OCI-M2 (cell line): ENCODE results near the gene MFSD12.

Source experiments
- DNase-seq: peaks from one replicate; lab custom pipeline; 2025; ENCODE audit not compliant: unreplicated experiment; lab: John Stamatoyannopoulos, UW

Gene MFSD12

DNA sequence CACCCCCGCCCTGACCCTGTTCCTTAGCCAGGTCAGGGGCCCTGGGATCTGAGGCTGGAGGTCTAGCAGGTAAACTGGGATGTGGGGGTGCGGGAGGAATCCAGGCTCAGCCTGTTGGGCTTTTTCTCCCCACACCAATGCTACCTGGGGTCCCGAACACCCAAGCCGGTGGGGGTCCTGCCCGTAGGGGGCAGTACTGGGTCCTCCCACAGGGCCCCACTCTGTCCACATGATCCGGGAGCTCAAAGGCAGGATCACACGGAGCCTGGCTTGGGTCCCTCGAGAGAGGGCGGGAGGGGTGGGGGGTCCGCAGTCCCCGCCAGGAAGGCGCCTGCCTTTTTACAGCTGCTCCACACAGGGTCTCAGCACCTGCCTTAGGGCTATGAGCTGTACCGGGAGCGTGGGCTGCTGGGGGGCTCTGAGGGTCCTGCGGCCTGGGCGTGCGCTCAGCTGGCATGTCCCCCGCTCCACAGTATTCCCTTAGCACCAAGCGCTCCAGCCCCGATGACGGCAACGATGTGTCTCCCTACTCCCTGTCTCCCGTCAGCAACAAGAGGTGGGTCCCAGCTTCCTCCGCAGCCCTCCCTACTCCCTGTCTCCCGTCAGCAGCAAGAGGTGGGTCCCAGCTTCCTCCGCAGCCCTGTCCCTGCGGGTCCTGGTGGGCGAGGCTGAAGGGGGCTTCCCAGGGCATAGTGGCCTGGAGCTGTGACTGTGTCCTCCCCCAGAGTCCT is 30.7 kb downstream of the MFSD12 start:
- no peak for DNase-seq

DNA sequence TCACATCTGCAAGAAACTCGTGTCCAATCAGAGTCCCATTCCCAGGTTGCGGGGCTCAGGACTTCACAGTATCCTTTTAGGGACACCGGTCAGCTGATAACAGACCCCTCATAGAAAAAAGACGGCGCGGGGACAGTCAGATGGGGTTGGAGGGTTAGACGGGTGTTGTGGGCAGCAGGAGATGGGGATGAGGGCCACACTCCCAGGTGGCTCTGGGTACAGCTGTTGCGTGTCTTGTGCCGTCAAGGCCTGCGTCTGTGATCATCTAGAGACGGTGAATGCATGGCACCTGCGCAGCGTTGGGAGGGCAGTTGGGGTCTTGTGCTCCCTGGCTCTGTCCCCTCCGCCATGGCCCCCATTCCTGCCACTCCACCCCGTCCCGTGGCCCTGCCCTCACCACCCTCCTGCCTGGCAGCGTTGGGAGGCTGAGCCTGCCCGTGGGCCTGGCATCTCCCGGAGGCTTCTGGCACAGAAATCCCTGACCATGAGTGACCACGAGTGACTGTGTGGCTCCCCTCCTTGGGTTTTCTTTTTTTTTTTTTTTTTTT is 32.4 kb downstream of the MFSD12 start:
- no peak for DNase-seq

DNA sequence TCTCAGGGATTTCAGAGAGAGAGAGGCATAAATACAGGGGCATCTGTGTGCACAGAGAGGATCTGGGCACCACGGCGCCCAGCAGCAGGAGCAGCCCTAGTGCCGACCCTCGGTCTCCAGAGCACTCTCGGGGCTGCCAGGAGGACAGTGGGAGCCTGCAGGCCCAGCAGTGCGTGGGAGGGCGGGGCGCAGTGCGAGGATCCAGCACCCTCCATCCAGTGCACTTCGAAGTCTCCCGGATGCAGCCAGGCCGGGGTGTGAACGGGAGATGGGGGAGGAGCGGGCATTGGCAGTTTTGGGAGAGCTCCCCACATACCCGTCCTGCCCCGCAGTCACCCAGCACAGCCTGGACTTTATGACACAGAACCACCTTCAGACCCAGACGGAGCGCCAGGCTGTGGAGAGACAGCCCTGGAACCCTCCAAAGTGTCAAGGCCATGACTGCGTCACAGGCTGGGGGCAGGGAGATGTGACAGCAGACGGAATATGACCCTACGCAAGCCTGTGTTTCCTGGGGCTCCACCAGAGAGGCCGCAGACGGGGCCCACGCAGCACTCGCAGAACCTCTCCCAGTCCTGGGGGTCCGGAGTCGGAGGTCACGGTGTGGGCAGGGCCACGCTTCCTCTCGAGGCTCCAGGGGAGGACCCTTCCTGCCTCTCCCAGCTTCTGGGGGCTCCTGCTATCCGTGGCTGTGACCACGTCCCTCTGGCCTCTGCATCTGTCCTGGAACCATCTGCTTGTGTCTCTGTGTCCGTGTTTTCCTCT is 33.1 kb downstream of the MFSD12 start:
- no peak for DNase-seq

DNA sequence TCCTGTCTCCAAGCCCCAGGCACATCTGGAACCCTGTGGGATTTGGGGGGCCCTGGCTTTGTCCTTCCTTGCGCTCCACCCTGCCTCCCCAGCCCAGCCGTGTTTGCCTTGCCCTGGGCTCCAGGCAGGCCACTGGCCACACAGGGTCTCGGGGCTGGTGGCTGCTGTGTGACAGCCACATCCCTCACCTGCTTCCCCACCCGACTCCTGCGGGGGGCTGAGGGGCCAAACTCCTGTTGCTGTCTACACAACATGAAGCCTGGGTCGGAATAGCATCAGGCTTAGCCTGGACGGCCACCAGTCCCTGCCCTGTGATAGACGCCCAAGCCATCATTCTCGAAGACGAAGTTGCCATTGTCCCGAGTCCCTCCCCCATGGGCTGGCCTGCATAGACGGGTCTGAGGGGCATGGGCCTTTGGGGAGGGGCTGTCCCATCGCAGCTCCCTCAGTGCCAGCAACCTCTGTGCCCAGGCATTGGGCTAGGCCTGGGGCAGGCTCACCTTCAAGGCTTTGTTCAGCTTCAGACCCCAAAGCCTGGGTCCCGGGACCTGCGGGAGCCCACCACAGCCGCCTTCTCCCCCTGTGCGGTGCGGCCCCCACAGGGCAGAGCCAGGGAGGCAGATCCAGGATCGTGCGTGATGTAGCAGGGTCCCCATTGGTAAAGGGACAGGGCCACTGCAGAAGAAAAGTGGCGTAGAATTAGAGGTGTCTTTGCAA is 33.9 kb downstream of the MFSD12 start:
- no peak for DNase-seq

DNA sequence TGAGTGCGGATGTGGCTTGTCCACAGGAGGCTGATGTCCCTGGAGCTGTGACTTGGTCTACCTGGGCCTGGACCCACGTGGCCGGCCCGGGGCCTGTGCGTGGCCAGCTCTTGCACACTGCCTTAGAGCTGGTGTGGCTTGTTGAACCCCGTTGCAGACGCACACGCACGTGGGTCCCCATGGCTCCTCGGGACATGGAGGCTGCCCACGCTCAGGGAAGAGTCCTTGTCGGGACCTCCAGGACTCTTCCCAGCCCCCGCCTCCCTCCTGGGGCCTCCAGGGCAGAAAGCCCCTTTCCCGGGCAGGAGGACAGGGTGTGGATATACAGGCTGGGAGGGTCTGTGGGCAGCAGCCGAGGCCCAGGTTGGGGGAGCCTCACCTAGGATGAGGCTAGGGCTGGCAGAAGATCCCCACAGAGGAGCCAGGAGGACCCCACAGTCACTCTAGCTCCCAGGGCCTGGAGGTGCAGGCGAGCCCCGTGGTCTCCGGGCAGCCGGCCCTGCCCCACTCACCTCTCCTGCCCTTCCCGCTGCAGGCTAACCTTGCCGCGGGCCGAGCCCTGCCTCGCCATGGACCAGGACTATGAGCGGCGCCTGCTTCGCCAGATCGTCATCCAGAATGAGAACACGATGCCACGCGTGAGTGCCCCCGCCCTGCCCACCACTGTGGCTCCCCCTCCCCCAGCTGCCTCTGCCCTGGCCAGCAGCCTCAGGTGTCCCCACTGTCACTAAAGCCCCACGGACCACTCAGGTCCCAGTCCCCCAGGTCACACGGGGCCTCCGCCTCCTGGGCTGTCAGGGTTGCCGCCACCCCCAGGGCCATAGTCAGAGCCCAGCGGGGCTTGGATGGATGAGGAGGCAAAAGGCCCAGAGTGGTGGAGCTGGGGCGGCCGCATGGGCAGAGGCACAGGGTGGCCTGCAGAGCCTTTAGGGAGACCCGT is 34.7 kb downstream of the MFSD12 start:
- no peak for DNase-seq

DNA sequence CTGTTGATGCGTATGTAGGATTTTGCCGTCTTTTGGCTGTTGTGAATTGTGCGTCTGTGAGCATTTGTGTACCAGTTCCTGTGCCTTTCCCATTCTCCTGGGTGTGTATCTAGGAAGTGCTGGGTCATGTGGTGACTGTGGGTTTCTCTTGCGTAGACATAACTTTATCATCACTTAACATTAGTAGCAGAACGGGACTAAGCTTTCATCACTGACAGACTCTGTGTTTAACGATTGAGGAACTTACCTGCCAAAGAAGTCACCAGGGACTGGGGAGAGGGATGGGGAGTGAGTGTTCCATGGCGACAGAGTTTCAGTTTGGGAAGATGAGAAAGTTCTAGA is 36.3 kb downstream of the MFSD12 start:
- no peak for DNase-seq

DNA sequence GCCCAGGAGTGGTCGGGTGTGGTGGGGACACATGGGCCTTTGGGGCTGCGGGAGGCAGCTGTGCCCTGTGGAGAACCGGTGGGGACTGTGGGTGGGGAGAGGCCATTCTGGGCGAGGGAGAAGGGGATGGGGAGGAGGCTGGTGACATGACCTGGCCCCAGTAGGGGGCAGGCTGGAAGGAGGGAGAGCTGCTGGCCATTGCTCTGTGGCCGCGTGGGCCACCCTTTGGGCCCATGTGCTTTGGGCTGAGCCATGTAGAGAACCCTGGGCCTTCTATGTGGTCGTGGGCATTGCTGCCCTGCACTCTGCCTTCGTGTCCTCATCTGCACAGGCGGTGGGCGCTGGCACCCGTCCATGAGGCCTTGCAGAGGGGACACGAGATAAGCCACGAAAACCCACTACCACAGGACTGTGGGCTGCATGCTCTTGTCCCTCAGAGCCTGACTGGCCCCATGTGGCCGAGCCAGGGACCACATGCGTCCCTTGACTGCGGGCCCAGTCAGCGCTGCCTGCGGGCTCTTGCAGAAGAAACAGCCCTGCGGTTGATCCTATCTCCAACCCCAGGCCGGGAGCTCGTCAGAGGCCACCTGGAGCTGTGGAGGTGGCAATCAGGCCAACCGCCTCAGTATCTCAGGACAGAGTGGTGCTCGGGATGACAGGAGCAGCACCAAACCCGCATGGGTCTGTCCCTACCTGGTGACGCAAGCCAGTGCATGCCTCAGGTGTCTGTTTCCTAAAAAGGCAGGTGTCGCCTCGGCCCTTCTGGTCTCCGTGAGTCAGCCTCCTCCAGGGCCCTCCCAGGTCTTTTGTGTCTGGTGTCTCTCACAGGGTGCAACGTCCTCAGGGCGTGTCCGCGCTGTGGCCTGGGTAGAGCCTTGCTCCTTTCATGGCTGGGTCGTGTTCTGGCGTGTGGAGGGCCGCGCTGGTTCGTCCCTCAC is 37.0 kb downstream of the MFSD12 start:
- no peak for DNase-seq

DNA sequence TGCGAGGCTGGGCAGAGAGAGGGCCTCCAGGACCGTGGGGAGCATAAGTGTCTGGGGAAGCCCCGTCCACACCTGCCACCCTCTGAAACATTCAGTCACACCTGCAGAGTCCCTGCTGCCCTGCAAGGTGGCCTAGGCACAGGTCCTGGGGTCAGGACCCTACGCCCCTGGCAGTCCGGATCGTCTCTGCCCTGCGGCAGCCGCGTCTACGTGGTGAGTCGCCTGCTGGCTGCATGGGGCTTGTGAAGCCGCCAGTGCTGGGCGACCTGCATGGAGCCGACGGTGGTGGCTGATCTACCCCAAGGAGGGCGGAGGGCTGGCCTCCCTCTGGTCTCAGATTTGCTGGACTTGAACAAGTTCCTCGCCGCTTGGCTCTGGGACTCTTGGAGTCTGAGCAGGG is 38.3 kb downstream of the MFSD12 start:
- no peak for DNase-seq

DNA sequence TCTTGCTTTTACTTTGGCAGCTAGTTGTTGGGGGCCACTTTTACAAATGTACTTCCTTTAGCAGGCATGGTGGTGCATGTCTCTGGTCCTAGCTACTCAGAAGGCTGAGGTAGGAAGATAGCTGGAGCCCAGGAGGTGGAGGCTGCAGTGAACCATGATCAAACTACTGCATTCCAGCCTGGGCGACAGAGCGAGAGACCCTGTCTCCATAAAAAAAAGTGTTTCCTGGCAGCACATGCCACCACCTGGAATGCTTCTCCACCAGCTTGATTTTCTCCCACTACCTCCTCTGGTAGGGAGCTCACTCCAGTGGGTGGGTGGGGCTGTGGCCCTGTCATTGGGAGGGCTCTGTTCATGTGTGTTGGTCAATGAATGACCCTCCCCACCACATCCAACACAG is 38.7 kb downstream of the MFSD12 start:
- DNase-seq = no peak

DNA sequence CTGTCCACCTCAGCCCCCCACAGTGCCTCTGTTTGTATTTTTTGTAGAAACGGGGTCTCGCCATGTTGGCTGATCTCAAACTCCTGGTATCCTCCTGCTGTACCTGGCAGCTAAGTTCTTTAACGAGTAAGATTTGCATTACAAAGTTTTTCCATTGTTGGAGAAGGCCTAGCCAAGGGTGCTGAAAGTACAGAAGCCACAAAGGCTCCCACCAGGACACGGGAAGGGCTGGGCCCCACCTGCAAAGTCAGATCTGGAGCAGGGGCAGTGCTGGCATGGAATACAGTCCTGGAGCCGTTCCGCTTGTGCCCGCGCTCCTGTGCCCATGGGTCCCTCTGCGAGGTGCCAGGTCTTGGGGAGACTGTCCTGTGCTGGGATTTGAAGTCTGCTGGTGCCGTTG is 39.1 kb downstream of the MFSD12 start:
- DNase-seq = no peak

DNA sequence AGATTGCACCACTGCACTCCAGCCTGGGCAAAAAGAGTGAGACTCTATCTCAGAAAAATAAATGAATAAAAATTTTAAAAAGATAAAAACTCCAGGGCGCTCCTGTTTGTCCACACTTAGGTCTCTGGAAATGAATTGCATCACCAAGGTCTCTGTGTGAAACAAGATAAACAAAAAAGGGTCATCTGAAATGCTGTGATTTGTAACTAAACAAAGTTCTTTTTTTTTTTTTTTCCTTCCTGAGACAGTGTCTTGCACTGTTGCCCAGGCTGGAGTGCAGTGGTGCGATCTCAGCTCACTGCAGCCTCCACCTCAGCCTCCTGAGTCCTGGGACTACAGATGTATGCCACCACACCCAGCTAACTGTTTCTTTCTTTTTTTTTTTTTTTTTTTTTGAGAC is 39.7 kb downstream of the MFSD12 start:
- no peak for DNase-seq

DNA sequence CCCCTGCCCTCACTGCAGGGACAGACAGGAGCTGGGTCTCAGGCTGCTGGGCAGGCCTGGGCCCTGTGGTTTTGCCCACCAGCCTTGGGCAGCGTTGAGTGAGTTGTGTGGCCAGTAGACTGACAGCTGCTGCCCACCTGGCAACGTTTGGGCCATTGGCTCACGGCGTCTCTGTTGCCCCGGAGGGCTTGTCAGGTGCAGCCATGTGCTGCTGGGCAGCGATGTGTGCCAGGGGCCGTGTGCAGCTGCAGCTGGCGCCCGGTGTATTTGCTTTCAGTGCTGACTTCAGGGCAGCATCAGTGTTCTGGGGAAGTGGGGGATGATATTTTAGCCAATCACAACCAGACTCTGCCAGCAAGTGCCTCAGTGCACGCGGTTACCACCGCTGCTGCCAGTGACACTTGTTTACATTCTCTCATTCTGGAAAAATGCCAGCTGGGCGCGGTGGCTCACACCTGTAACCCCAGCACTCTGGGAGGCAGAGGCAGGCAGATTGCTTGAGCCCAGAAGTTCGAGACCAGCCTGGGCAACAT is 40.6 kb downstream of the MFSD12 start:
- no peak for DNase-seq

DNA sequence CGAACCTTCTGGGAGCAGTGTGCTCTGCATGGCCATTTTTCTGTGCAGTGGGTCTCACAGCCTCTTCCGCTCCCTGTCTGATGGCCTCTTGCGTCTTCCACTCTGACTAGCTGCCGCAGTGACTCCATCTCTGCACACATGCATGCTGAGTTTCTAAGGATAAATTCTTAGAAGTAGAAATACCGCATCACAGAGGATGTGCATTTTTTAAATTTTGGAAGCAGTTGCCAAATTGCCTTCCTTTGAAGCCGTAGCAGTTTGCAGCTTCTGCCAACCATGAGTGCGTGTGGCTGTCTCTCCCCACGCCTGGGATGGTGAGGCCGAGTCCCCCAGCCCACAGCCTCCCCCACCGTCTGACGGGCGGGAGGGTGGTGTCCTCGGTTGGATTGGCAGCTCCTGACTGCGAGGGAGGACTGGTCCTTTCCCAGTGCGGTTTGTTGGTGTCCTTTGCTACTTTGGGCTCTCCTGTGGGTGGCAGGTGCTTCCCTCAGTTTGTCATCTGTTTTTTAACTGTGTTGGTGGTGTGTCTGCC is 41.4 kb downstream of the MFSD12 start:
- DNase-seq = no peak

DNA sequence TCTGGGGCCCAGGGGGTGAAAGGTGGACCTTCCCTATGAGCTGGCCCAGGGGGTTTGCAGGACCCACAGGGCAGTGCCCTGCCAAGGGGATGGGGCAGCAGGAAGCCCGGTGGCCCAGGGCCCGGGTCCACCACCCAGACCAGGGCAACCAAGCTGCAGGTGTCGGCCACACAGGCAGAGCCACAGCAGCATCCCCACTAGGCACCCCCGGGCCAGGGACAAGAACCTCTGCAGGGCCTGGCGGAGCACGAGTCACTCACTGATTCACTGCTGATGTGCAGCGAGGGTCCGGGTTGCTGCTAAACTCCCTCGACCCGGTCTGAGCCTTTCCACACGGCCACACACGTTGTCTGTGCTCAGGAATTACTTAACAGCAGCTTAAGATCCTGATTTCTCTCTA is 42.5 kb downstream of the MFSD12 start:
- no peak for DNase-seq

DNA sequence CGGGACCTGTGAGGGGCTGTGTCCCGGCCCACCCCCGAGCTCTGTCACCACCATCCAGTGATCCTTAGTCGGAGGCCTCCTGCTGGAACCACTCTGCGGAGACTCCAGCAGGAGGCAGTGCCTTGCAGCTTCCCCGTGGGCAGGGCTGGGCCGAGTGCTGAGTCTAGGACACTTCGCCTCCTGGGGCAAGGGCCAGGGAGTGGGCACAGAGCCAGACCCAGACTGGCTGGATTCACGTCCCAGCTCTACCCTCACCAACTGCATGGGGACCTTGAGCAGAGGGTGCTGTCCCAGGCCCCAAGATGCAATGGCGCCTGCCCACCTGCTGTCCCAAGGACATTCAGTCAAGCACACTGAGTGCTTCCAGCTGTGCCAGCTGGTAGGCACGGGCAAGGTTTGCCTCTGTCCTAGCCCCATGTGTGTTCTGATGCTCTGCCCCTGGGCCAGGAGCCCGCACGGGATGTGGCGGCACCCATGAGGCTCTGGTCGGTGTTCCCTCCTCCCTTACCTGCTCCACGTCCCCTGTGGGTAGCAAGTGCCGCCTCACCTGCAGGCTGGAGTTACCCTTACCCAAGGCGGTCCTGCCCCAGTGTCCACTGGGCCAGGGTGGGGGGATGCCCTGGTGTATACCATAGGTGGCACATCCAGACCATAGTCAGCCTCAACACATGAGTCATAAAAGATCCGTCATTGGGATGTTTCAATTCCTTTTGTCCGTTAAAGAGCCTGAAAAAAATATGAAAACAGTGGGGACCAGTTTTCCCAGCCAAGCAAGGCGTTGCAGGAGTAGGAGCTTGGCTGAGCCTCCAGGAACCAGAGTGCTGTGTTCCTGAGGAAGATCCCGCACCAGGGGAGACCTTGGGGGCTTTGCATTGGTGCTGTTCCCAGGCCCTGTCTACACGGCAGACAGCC is 43.9 kb downstream of the MFSD12 start:
- no peak for DNase-seq

DNA sequence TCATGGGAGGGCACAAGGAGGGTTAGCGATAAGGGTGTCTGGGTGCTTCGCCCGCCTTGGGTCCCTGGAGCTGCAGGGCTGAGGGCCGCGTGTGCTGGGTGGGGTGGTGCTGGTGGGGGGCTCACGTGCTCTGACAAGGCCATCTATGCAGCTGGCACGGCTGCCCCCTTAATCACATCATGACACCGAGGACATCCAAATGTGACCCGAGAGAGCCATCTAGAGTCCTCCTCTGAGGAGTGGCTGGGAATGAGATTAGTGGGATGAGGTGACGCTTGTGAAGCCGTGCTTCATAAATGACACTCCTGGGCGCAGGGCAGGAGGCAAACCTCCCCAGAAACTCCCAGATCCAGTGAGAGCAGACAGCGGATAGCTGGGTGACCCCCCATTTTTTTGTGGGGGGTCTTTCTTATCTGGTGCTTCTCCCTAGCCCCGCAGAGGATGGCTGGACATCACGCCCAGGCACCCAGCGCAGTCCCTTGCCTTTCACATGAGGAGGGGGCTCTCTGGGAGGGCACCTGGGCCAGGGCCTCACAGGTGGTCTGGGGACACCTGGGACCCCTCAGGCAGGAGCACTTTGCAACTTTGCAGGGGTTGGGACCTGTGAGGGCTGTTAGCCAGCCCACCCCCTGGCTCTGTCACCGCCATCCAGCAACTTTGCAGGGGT is 44.7 kb downstream of the MFSD12 start:
- DNase-seq = no peak

DNA sequence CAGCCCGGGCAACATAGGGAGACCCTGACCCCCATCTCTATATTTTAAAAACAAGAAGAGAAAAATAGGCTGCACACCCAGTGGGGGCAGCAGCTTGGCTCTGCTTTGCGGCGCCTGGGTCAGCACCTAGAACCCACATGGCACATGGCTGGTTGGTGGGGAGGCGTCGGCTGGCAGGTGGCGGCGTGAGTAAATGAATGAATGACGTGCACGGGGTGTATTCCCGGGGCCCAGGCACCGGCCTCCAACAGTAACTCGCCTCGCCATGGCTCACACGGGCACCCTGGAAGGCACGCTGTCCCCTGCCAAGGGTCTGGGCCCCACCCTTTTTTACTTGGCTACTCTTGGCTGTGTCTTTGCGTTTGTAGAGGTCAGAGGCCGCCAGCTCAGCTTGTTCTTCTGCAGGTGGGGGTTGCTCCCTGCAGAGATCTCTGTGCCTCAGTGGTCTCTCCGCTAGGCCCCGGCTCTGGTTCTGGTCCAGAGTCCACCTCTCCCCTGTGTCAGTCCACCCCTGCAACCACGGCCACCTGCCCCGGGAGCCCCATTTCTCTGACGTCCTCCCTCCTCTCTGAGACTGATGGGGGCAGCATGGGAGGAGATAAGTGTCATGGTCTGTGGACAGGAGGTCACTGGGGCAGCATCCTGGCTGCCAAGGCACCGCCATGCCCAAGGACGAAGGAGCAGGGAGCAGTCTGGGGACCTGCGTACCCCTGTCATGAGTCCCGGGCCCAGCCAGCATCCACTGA is 45.7 kb downstream of the MFSD12 start:
- DNase-seq = no peak
